Measurements from ENCODE around the gene TMBIM1.

DNA sequence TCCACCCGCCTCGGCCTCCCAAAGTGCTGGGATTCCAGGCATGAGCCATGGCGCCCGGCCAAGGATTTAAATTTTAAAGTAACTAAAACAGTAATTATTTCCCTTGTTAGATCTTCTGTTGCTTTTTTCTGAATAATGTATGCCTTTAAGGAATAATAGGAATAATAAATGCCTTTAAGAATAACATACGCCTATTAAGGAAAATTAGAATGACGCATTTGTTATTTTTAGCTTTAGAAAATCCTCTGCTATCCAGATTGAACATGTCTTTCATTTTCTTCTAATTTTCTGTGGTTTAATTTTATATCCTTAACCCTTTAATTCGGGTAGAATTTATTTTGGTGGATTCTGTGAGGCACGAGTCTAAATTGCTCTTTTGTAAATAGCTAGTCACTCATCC is 23.1 kb upstream of the TMBIM1 start:
- TF ChIP-seq CTCF (IDR thresholded peaks at IDR 0.05; ENCODE audit: low read depth, low read length) (no peak), EZH2phosphoT487 (IDR thresholded peaks at IDR 0.05; ENCODE audit: low read depth) (no peak)

Measured in OCI-LY3 (cell line).